Fibroblast of lung (primary cell): ENCODE results near the gene SLF1.

Experiments used
- EZH2 ChIP-seq: IDR thresholded peaks from 2 replicates; pipeline ENCODE4 v1.5.1; 2012; ENCODE audit warnings: low read length, control low read depth, mild to moderate bottlenecking; ENCODE audit errors: missing control alignments
- TF ChIP-seq, protein P1 (sequence below), 2 donors: IDR thresholded peaks in 1 of 2; conservative IDR thresholded peaks in 1 of 2; 1 replicate in 1 of 2; 2 replicates in 1 of 2; pipeline ENCODE4 v1.5.1; 2011 to 2012; ENCODE audit warnings: low read length in 2 of 2, control low read depth in 1 of 2, inconsistent platforms in 1 of 2, low read depth in 1 of 2, mild to moderate bottlenecking in 1 of 2

DNA sequence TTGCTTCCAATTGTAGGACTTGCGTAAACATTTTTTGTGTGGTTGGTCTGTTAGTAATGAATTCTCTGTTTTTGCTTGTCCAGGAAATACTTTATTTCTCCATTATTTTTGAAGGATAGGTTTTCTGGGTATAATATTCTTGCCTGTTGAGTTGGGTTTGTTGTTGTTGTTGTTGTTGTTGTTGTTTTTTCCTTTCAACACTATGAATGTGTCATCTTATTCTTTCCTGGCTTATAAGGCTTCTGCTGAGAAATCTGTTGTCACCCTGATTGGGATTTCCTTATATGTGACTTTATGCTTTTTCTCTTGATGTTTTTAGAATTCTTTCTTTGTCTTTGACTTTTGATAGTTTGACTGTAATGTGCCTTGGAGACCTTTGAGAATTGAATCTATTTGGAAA is 39.8 kb downstream of the SLF1 start:
- TF ChIP-seq, protein P1, sequence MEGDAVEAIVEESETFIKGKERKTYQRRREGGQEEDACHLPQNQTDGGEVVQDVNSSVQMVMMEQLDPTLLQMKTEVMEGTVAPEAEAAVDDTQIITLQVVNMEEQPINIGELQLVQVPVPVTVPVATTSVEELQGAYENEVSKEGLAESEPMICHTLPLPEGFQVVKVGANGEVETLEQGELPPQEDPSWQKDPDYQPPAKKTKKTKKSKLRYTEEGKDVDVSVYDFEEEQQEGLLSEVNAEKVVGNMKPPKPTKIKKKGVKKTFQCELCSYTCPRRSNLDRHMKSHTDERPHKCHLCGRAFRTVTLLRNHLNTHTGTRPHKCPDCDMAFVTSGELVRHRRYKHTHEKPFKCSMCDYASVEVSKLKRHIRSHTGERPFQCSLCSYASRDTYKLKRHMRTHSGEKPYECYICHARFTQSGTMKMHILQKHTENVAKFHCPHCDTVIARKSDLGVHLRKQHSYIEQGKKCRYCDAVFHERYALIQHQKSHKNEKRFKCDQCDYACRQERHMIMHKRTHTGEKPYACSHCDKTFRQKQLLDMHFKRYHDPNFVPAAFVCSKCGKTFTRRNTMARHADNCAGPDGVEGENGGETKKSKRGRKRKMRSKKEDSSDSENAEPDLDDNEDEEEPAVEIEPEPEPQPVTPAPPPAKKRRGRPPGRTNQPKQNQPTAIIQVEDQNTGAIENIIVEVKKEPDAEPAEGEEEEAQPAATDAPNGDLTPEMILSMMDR (conservative IDR thresholded peaks at IDR 0.05 in 1 of 2, IDR thresholded peaks at IDR 0.05 in 1 of 2; ENCODE audit: low read depth in 1 of 2, low read length in 2 of 2) = no peak
- TF ChIP-seq EZH2 = no peak
